Neural cell (in vitro differentiated cells): Measurements from ENCODE around the gene PDC. TPM values are rescaled to one million over a fixed set of nuclear protein-coding genes. Genes with fewer than 3 reads are reported as not detected.

Experiments used
- H2AFZ ChIP-seq: fragments of 200-600, 300-800 bp; sonication (generic), shearing (Covaris generic); 2 replicates; pipeline ENCODE4 v1.6.0; 2014; ENCODE audit warnings: low read depth, mild to moderate bottlenecking, antibody characterized with exemption, low read length, moderate library complexity
- H3F3A ChIP-seq: fragments of 200-600 bp; shearing (Covaris generic); 2 replicates; pipeline ENCODE4 v1.6.1; 2016; ENCODE audit warnings: mild to moderate bottlenecking, moderate library complexity, mixed read lengths, antibody characterized with exemption, low read length; ENCODE audit not compliant: insufficient read depth, poor library complexity, severe bottlenecking
- H3K27ac ChIP-seq: fragments of 200-600, 300-800 bp; sonication (generic), shearing (Covaris generic); 2 replicates; pipeline ENCODE4 v1.5.1; 2014; ENCODE audit warnings: mild to moderate bottlenecking, low read length, moderate library complexity
- H3K27me3 ChIP-seq: fragments of 300-800, 200-600 bp; sonication (generic), shearing (Covaris generic); 2 replicates; pipeline ENCODE4 v1.6.0; 2014; ENCODE audit warnings: mild to moderate bottlenecking, low read depth, low read length, moderate library complexity; ENCODE audit not compliant: insufficient read depth
- H3K36me3 ChIP-seq: fragments of 300-800, 200-600 bp; sonication (generic), shearing (Covaris generic); 2 replicates; pipeline ENCODE4 v1.5.1; 2014; ENCODE audit warnings: mild to moderate bottlenecking, antibody characterized with exemption, low read length, moderate library complexity; ENCODE audit not compliant: insufficient read depth
- H3K4me2 ChIP-seq: fragments of 300-800, 200-600 bp; sonication (generic), shearing (Covaris generic); 2 replicates; pipeline ENCODE4 v1.6.0; 2014; ENCODE audit warnings: mild to moderate bottlenecking, low read length
- H3K4me3 ChIP-seq: fragments of 300-800, 200-600 bp; sonication (generic), shearing (Covaris generic); 2 replicates; pipeline ENCODE4 v1.5.1; 2014; ENCODE audit warnings: mild to moderate bottlenecking, low read length, moderate library complexity
- H3K79me2 ChIP-seq: fragments of 200-600 bp; shearing (Covaris generic); replicated peaks from 2 replicates; pipeline ENCODE4 v1.6.0; 2014; ENCODE audit warnings: mild to moderate bottlenecking, low read length, moderate library complexity; ENCODE audit not compliant: insufficient read depth
- H3K9ac ChIP-seq: fragments of 300-800, 200-600 bp; sonication (generic), shearing (Covaris generic); 2 replicates; pipeline ENCODE4 v1.6.1; 2016; ENCODE audit warnings: mild to moderate bottlenecking, low read length, mixed read lengths
- H3K9me2 ChIP-seq: fragments of 200-600 bp; shearing (Covaris generic); 2 replicates; pipeline ENCODE4 v1.6.1; 2016; ENCODE audit warnings: mild to moderate bottlenecking, low read length, mixed read lengths; ENCODE audit not compliant: insufficient read depth
- H3K9me3 ChIP-seq: fragments of 200-600, 300-800 bp; sonication (generic), shearing (Covaris generic); 2 replicates; pipeline ENCODE4 v1.6.1; 2016; ENCODE audit warnings: mild to moderate bottlenecking, mixed run types, low read length, moderate library complexity, mixed read lengths
- H4K20me1 ChIP-seq: fragments of 200-600 bp; shearing (Covaris generic); 2 replicates; pipeline ENCODE4 v1.6.1; 2016; ENCODE audit warnings: mild to moderate bottlenecking, mixed run types; ENCODE audit not compliant: insufficient read depth
- CTCF ChIP-seq: fragments of 450-650 bp; IDR thresholded peaks from 2 replicates; pipeline ENCODE4 v1.5.1; 2014; ENCODE audit warnings: antibody characterized with exemption, mild to moderate bottlenecking, moderate library complexity; ENCODE audit not compliant: poor library complexity, severe bottlenecking
- EP300 ChIP-seq: fragments of 450-650 bp; conservative IDR thresholded peaks from 2 replicates; pipeline ENCODE4 v1.6.1; 2014; ENCODE audit warnings: antibody characterized with exemption, mild to moderate bottlenecking, moderate library complexity; ENCODE audit not compliant: poor library complexity, severe bottlenecking
- EZH2 ChIP-seq: fragments of 200-600, 300-800 bp; shearing (Covaris generic), sonication (generic); IDR thresholded peaks from 2 replicates; pipeline ENCODE4 v1.6.1; 2014; ENCODE audit warnings: antibody characterized with exemption, low read length, borderline replicate concordance, mild to moderate bottlenecking; ENCODE audit not compliant: insufficient read depth, poor library complexity, severe bottlenecking
- MXI1 ChIP-seq: fragments of 450-650 bp; conservative IDR thresholded peaks from 2 replicates; pipeline ENCODE4 v1.6.1; 2014; ENCODE audit warnings: antibody characterized with exemption, mild to moderate bottlenecking; ENCODE audit not compliant: poor library complexity, severe bottlenecking
- POLR2AphosphoS5 ChIP-seq: IDR thresholded peaks from 2 replicates; pipeline ENCODE4 v1.6.1; 2012
- RAD21 ChIP-seq: fragments of 450-650 bp; conservative IDR thresholded peaks from 2 replicates; pipeline ENCODE4 v1.6.1; 2014; ENCODE audit warnings: antibody characterized with exemption, mild to moderate bottlenecking, moderate library complexity
- REST ChIP-seq: IDR thresholded peaks from 2 replicates; pipeline ENCODE4 v1.6.1; 2012; ENCODE audit warnings: borderline replicate concordance
- SMC3 ChIP-seq: fragments of 450-650 bp; conservative IDR thresholded peaks from 2 replicates; pipeline ENCODE4 v1.6.1; 2014; ENCODE audit warnings: antibody characterized with exemption, mild to moderate bottlenecking, moderate library complexity; ENCODE audit not compliant: poor library complexity
- TAF1 ChIP-seq: IDR thresholded peaks from 2 replicates; pipeline ENCODE4 v1.6.1; 2012; ENCODE audit warnings: low read depth
- polyA plus RNA-seq: library from polyadenylated mRNA; depleted of rRNA; stranded (reverse); fragments of >200 nt; gene quantifications from 2 replicates; pipeline ENCODE4 v1.2.3, GENCODE V29; 2014

Gene PDC
- polyA plus RNA-seq, 1 donor from 2014 or later = not detected

GRCh38 chr1:186486061-186486460 lies 25.1 kb upstream of the PDC start:
- Histone ChIP-seq H3F3A (no peaks in the 10 kb centered on the region), H2AFZ (no peak overlapping the region), H3K27me3 (no peaks in the 10 kb centered on the region), H3K9ac (no peak overlapping the region), H3K4me3 (no peak overlapping the region), H3K27ac (no peak overlapping the region), H3K4me2 (no peak overlapping the region), H3K9me2 (no peaks in the 10 kb centered on the region), H3K36me3 (no peaks in the 10 kb centered on the region), H3K9me3 (no peaks in the 10 kb centered on the region), H3K79me2 (no peaks in the 10 kb centered on the region), H4K20me1 (no peaks in the 10 kb centered on the region)
- TF ChIP-seq CTCF (no peak), SMC3 (no peak), EZH2 (no peak)

GRCh38 chr1:186483561-186483960 lies 22.6 kb upstream of the PDC start:
- Histone ChIP-seq H4K20me1 (no peaks in the 10 kb centered on the region), H3K27ac (no peak overlapping the region), H3K9me3 (no peaks in the 10 kb centered on the region), H3F3A (no peaks in the 10 kb centered on the region), H3K9me2 (no peaks in the 10 kb centered on the region), H3K36me3 (no peaks in the 10 kb centered on the region), H3K79me2 (no peaks in the 10 kb centered on the region), H3K4me3 (no peak overlapping the region), H3K4me2 (no peak overlapping the region), H2AFZ (no peak overlapping the region), H3K9ac (no peak overlapping the region), H3K27me3 (no peaks in the 10 kb centered on the region)
- TF ChIP-seq TAF1 = no peak
- no peak for TF ChIP-seq MXI1
- no peak for TF ChIP-seq RAD21
- no peak for TF ChIP-seq POLR2AphosphoS5
- no peak for TF ChIP-seq CTCF
- TF ChIP-seq SMC3 = no peak
- TF ChIP-seq REST = no peak
- no peak for TF ChIP-seq EP300
- no peak for TF ChIP-seq EZH2
